ENCODE data around the gene KRTAP5-9. TPM values are rescaled to one million over a fixed set of nuclear protein-coding genes. Genes with fewer than 3 reads are reported as not detected.
"Not testable (repeated sequence)": the region's sequence is repeated elsewhere in the genome, so short reads cannot be mapped to it uniquely, and the experiment has no call there.

KRTAP5-9 gene
- total and polyA plus RNA-seq, 7 donors, result 0.05 to 0.09 TPM; not detected in 5

DNA sequence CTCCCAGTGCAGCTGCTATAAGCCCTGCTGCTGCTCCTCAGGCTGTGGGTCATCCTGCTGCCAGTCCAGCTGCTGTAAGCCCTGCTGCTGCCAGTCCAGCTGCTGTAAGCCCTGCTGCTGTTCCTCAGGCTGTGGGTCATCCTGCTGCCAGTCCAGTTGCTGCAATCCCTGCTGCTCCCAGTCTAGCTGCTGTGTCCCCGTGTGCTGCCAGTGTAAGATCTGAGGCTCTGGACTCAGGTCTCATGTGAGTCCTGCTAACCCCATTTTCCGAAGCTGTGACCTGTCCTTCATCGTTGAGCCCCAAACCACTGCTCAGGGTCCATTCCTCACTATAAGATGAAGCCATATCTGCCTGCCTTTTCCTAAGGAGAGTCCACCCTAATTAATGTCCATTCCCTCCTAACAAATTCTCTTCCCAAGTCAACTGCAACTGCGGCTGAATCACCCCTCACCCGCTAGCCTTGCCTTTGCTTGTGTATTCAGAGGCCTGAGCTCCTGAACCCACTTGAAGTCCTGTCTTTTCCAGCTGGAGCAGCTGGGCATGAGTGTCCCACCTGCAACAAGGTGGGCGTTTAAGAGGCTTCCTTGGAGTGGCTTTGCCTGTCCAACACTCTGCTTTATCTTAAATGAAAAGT lies 20.5 kb upstream of the KRTAP5-9 start:
- H3K27me3 ChIP-seq (ENCODE audit: insufficient read depth in 3 of 3, low read length in 2 of 3), result no peaks in the 10 kb centered on the region
- DNase-seq, result no peak
- no peak overlapping the region for H3K27ac ChIP-seq
- ATAC-seq, result no peak
- no peaks in the 10 kb centered on the region for H3K4me1 ChIP-seq
- WGBS, 3 donors, result 73 to 79% (median 75%) methylated on average over 6 of the region's 6 CpGs
- H3K9me3 ChIP-seq, result no peaks in the 10 kb centered on the region
- TF ChIP-seq CTCF (IDR thresholded peaks at IDR 0.05), result no peak
- H3K4me3 ChIP-seq, result no peak overlapping the region
- intact Hi-C loops (cut with DNase I), result no loop called here
- H3K36me3 ChIP-seq (ENCODE audit: insufficient read depth in 1 of 2, low read depth in 1 of 2), result no peaks in the 10 kb centered on the region

DNA sequence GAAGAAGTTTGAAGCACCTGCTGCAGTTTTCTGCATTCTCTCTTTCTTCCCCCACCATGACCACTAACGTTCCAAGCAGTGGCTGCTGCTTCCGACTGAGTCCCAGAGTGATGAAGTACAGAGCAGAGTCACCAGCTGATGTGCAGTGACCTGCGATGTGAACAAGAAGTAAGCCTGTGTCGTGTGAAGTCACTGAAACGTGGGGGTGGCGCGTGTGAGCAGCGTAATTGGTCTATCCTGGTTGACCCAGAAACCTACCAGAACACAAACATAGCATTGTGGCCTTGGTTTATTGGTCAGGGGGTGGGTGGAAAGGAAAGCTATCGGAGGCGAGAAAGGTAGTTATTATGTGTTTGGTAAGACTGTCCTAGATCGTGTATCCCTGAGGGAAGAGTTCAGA lies 17.6 kb upstream of the KRTAP5-9 start:
- no peaks in the 10 kb centered on the region for H3K36me3 ChIP-seq (ENCODE audit: insufficient read depth in 1 of 2, low read depth in 1 of 2)
- intact Hi-C loops (cut with DNase I), result no loop called here
- no peak for ATAC-seq
- H3K4me1 ChIP-seq, result no peaks in the 10 kb centered on the region
- 91 to 93% (median 92%) methylated on average over 11 of the region's 11 CpGs for WGBS, 3 donors
- no peak overlapping the region for H3K27ac ChIP-seq
- no peak overlapping the region for H3K4me3 ChIP-seq
- H3K27me3 ChIP-seq (ENCODE audit: insufficient read depth in 3 of 3, low read length in 2 of 3), result no peaks in the 10 kb centered on the region
- TF ChIP-seq CTCF (IDR thresholded peaks at IDR 0.05), result no peak
- no peak for DNase-seq
- H3K9me3 ChIP-seq, result no peaks in the 10 kb centered on the region

GRCh38 chr11:71532036-71532610 lies 16.1 kb upstream of the KRTAP5-9 start:
- DNase-seq, result no peak
- Histone ChIP-seq H3K27ac (no peak overlapping the region), H3K27me3 (ENCODE audit: insufficient read depth in 3 of 3, low read length in 2 of 3) (no peaks in the 10 kb centered on the region), H3K4me1 (no peaks in the 10 kb centered on the region), H3K4me3 (no peak overlapping the region), H3K9me3 (no peaks in the 10 kb centered on the region), H3K36me3 (ENCODE audit: insufficient read depth in 1 of 2, low read depth in 1 of 2) (no peaks in the 10 kb centered on the region)
- TF ChIP-seq CTCF (IDR thresholded peaks at IDR 0.05), result no peak
- intact Hi-C loops (cut with DNase I), result no loop called here
- WGBS, 3 donors, result 41 to 53% (median 49%) methylated on average over 10 of the region's 10 CpGs
- no peak for ATAC-seq

DNA sequence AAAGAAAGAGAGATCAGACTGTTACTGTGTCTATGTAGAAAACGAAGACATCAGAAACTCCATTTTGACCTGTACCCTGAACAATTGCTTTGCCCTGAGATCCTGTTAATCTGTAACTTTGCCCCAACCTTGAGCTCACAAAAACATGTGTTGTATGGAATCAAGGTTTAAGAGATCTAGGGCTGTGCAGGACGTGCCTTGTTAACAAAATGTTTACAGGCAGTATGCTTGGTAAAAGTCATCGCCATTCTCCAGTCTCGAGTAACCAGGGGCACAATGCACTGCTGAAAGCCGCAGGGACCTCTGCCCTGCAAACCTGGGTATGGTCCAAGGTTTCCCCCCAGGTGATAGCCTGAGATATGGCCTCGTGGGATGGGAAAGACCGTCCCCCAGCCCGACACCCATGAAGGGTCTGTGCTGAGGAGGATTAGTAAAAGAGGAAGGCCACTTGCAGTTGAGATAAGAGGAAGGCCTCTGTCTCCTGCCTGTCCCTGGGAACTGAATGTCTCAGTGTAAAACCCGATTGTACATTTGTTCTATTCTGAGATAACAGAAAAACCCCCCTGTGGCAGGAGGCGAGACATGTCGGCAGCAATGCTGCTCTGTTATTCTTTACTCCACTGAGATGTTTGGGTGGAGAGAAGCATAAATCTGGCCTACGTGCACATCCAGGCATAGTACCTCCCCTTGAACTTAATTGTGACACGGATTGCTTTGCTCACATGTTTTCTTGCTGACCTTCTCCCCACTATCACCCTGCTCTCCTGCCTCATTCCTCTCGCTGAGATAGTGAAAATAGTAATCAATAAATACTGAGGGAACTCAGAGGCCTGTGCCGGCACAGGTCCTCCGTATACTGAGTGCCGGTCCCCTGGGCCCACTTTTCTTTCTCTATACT lies 13.3 kb upstream of the KRTAP5-9 start:
- H3K36me3 ChIP-seq (ENCODE audit: insufficient read depth in 1 of 2, low read depth in 1 of 2); H3K4me3 ChIP-seq; H3K4me1 ChIP-seq; H3K27me3 ChIP-seq (ENCODE audit: insufficient read depth in 3 of 3, low read length in 2 of 3); DNase-seq; intact Hi-C loops (cut with DNase I); H3K27ac ChIP-seq; H3K9me3 ChIP-seq; ATAC-seq: not testable (repeated sequence)
- 82 to 87% (median 86%) methylated on average over 17 of the region's 17 CpGs for WGBS, 3 donors

GRCh38 chr11:71535825-71536224 lies 12.4 kb upstream of the KRTAP5-9 start:
- Histone ChIP-seq H3K27ac (no peak overlapping the region), H3K4me1 (no peaks in the 10 kb centered on the region), H3K27me3 (ENCODE audit: insufficient read depth in 3 of 3, low read length in 2 of 3) (no peaks in the 10 kb centered on the region), H3K9me3 (no peaks in the 10 kb centered on the region), H3K36me3 (ENCODE audit: insufficient read depth in 1 of 2, low read depth in 1 of 2) (no peaks in the 10 kb centered on the region), H3K4me3 (no peak overlapping the region)
- WGBS, 3 donors, result 96 to 98% (median 97%) methylated on average over 9 of the region's 9 CpGs
- ATAC-seq (no peak), DNase-seq (no peak)
- intact Hi-C loops (cut with DNase I), result no loop called here
- TF ChIP-seq CTCF (IDR thresholded peaks at IDR 0.05), result no peak
